ENCODE measurements around the gene SPG11.

DNA sequence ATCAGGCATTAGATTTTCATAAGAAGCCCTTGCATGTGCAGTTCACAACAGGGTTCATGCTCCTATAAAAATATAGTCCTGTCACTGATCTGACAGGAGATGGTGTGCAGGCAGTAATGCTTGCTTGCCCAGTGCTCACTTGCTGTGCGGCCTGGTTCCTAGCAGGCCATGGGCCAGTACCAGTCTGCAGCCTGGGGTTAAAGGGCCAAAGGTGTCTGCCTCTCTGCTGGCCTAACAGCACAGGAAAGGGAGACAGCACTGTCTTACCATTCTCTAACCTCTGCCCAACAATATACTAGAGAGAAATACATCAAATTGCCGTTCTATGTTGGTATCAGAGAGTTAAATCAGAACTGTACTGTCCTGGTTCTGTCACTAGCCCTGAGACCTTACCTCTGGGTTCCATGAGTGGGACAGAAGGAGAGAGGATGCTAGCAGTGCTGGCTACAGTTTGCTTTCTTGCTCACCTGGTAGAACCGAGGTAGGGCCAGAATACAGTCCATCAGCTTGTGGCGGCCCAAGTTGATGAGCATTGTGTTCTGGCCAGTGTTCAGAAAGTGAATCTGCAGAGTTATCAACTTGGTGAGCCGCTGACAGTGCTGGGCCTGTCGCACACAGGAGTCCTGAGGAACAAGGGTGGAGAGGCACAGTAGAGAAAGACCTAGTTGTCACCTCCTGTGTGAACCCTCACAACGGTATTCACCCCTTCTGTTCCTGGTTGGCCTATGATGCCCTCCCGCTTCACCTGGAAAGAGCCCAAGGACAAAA lies 97.9 kb downstream of the SPG11 start:
- TF ChIP-seq, protein P1, sequence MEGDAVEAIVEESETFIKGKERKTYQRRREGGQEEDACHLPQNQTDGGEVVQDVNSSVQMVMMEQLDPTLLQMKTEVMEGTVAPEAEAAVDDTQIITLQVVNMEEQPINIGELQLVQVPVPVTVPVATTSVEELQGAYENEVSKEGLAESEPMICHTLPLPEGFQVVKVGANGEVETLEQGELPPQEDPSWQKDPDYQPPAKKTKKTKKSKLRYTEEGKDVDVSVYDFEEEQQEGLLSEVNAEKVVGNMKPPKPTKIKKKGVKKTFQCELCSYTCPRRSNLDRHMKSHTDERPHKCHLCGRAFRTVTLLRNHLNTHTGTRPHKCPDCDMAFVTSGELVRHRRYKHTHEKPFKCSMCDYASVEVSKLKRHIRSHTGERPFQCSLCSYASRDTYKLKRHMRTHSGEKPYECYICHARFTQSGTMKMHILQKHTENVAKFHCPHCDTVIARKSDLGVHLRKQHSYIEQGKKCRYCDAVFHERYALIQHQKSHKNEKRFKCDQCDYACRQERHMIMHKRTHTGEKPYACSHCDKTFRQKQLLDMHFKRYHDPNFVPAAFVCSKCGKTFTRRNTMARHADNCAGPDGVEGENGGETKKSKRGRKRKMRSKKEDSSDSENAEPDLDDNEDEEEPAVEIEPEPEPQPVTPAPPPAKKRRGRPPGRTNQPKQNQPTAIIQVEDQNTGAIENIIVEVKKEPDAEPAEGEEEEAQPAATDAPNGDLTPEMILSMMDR (IDR thresholded peaks at IDR 0.05) = no peak
- TF ChIP-seq POLR2AphosphoS5 (IDR thresholded peaks at IDR 0.05) = no peak
- no peak for TF ChIP-seq POLR2A (IDR thresholded peaks at IDR 0.05)

All from suprapubic skin (tissue), 4 donors.